ENCODE measurements around the gene HPCAL1. TPM values are rescaled to one million over a fixed set of nuclear protein-coding genes. Genes with fewer than 3 reads are reported as not detected.

The HPCAL1 gene
- 9.0 and 10.1 TPM in 2 replicates for total RNA-seq

DNA sequence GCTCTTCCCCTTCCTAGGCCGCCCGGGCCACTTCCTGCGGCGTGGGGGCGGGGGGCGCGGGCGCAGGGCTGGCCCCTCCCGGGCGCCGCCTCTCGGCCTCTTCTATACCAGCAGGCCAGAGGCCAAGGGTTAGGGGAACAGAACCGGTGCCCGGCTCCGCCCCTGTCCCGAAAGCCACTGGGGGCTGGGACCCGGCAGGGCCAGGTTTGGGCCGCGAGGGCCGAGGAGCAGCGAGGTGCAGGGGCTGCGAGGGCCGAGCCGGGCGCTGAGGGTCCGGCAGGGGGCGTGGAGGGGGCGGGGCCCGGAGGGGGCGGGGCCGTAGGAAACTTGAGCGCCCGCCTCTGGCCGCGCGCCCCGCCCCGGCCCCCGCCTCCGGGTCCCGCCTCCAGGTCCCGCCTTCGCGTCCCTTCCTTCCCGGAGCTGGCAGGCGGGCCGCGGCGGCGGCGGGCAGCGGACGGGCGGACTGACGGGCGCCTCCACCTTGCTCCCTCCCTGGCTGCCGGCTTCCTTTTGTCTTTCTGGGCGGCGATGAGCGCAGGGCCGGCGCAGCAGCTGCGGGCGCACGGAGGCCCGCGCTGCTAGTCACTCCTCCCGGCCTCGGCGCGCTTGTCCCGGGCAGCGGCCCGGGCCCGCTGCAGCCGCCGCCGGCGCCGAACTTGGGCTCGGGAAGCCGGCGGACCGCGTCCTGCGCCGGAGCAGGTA, at the start of gene HPCAL1:
HPCAL1 (plus strand) TSS at position 426 of the 702 bp plus-strand sequence. CDS start 116,854 bp downstream, outside the sequence.
- TF ChIP-seq, protein P1, sequence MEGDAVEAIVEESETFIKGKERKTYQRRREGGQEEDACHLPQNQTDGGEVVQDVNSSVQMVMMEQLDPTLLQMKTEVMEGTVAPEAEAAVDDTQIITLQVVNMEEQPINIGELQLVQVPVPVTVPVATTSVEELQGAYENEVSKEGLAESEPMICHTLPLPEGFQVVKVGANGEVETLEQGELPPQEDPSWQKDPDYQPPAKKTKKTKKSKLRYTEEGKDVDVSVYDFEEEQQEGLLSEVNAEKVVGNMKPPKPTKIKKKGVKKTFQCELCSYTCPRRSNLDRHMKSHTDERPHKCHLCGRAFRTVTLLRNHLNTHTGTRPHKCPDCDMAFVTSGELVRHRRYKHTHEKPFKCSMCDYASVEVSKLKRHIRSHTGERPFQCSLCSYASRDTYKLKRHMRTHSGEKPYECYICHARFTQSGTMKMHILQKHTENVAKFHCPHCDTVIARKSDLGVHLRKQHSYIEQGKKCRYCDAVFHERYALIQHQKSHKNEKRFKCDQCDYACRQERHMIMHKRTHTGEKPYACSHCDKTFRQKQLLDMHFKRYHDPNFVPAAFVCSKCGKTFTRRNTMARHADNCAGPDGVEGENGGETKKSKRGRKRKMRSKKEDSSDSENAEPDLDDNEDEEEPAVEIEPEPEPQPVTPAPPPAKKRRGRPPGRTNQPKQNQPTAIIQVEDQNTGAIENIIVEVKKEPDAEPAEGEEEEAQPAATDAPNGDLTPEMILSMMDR (IDR thresholded peaks at IDR 0.05; ENCODE audit: insufficient read depth, low read length, severe bottlenecking), result peak; percentile 64
- Histone ChIP-seq H3K36me3 (ENCODE audit: control insufficient read depth, insufficient read depth, low read length) (no peaks in the 10 kb centered on the region), H3K4me3 (ENCODE audit: low read depth, low read length) (peak within 1 kb of the TSS; percentile 81), H3K27me3 (ENCODE audit: control insufficient read depth, insufficient read depth, low read length) (no peaks in the 10 kb centered on the region)
- no peak for FAIRE-seq
- peak; percentile 58 for DNase-seq (ENCODE audit: low read depth)

DNA sequence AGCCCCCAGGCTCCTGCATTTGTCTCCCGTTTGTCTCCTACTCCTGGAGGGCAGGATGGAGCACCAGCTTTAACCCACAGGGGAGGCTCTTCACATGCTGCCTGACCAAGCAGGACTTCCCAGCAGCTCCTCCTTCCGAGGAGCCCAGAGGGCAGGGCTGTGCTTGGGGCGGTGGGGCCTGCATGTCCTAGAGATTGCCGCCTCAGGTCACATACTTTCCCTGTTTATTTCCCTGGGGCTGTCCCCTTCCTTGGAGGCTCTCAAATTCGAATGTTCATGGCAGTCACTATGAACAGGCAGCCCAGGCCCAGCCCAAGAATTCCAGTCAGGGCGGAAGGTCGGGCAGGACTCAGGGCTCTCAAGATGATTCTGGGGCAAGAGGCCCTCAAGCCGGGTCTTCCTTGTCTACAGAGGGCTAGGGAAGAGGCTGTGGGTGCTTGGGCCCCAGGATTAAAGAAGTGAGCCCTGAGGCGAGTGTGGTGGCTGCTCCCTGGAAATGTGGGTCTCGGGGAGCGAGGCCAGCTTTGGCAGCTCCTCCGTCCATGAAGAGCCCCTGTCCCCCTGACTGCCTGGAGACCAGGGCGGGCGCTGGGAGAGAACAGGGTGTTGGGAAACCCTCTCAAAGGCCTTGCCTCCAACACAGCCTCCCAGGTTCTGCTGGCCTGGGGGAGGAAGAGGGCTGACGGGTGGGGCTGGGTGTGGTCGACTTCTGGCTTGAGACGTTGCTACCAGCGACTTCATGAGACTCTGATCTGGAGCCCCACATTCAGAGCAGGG, 48.9 kb upstream of the HPCAL1 start:
- H3K36me3 ChIP-seq (ENCODE audit: control insufficient read depth, insufficient read depth, low read length), result no peaks in the 10 kb centered on the region
- FAIRE-seq, result no peak
- no peak overlapping the region for H3K4me3 ChIP-seq (ENCODE audit: low read depth, low read length)
- TF ChIP-seq, protein P1 (IDR thresholded peaks at IDR 0.05; ENCODE audit: insufficient read depth, low read length, severe bottlenecking), result no peak
- H3K27me3 ChIP-seq (ENCODE audit: control insufficient read depth, insufficient read depth, low read length), result peaks cover 6% of the 10 kb centered on the region
- no peak for DNase-seq (ENCODE audit: low read depth)

DNA sequence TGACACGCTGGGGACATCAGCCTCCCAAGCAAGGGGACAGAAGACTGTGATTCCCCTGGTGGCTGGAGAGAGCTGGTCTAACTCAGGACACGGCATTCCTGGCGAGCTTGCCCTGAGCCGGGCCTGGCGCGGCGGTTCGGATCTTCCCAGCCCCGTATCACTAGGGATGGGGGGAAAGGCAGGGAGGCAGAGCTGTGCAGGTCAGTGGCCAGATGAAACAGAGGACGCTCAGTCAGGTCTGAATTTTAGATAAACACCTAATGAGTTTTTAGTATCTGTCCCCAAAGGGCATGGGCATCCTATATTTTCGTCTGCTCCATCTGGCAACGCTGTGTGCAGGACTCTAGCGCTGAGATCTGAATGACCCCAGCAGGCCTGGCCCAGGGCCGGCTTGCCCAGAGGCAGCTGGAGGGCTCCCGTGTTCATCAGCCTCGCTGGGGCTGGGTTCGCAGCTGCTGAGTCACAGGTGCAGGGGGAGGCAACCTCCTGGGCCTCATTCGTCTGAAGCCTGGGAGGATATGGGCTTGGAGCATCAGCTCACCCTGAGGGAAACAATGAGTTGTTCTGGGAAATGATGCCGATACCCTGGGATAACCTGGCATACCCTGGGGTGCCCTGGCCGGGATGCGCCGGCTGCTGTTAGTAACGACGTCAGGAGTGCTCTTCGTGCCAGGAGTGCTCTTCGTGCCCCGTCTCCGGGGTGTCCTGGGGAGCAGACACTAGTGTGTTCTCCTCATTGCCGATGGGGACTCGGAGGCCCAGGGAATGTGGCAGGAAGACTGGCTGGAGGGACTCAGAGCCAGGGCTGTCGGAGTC, 48.1 kb upstream of the HPCAL1 start:
- Histone ChIP-seq H3K4me3 (ENCODE audit: low read depth, low read length) (no peak overlapping the region), H3K36me3 (ENCODE audit: control insufficient read depth, insufficient read depth, low read length) (no peaks in the 10 kb centered on the region), H3K27me3 (ENCODE audit: control insufficient read depth, insufficient read depth, low read length) (peaks cover 7% of the 10 kb centered on the region)
- DNase-seq (ENCODE audit: low read depth), result no peak
- no peak for FAIRE-seq
- TF ChIP-seq, protein P1 (IDR thresholded peaks at IDR 0.05; ENCODE audit: insufficient read depth, low read length, severe bottlenecking), result no peak

DNA sequence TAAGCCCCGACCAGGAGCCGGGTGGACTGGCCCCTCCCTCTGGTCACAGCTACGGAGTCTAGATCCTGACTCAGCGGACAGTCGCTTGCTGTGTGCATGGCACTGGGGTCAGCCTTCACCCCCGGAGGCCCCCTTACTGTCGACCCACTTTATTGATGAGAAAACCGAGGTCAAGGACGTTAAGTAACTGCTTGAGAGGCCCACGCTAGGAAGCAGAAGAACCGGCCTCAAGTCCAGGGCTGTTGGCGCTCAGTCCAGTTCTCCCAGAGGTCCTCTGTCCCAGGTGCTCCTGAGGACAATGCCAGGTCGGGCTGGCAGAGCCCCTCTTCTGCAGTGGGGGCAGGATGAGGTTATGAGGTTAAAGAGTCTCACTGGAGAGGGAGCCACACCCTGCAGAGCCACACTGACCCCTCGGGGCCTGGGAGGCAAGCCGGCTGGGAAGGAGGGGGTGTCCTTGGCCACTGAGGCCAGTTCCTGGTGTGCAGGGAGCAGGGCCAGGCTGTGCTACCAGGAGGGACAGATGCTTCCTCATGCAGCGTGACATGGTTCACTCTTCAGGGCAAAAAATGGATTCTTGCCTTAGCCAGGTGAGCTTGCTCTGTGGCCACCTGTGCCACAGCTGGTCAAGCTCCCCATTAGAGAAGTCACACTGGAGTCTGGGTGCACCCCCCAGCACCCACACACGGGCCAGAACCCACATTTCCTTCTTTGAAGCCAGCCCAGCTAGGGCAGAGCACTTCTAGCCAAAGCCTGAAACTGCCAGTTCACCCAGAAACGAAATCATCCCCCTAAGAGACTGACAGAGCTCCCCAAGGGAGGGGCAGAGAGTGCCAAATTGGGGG, 47.3 kb upstream of the HPCAL1 start:
- peaks cover 10% of the 10 kb centered on the region for H3K27me3 ChIP-seq (ENCODE audit: control insufficient read depth, insufficient read depth, low read length)
- no peak overlapping the region for H3K4me3 ChIP-seq (ENCODE audit: low read depth, low read length)
- no peaks in the 10 kb centered on the region for H3K36me3 ChIP-seq (ENCODE audit: control insufficient read depth, insufficient read depth, low read length)
- FAIRE-seq (no peak), DNase-seq (ENCODE audit: low read depth) (no peak)
- TF ChIP-seq, protein P1 (IDR thresholded peaks at IDR 0.05; ENCODE audit: insufficient read depth, low read length, severe bottlenecking), result no peak

DNA sequence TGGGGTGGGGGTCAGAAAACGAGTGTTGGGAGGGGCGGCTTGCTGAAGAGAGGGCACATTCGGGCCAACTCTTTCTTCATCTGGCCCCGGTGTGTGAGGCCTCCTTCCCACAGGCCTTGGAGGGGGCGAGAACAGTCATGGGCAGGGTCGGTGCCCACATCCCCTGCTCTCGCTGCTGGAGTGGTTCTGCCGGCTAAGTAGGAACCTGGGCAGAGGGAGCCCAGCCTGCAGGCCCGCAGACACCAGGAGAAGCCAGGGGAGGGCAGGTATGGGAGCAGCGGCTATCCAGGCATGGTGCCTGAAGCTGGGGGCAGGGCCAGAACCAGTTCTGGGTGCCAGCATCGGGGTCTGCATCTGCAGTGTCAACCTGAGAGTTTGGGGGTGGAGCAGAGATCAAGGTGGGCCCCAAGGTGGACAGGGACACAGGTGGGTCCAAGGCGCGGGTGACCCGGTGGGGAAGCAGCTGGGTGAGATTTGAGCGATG, 46.6 kb upstream of the HPCAL1 start:
- no peaks in the 10 kb centered on the region for H3K36me3 ChIP-seq (ENCODE audit: control insufficient read depth, insufficient read depth, low read length)
- FAIRE-seq (no peak), DNase-seq (ENCODE audit: low read depth) (no peak)
- TF ChIP-seq, protein P1 (IDR thresholded peaks at IDR 0.05; ENCODE audit: insufficient read depth, low read length, severe bottlenecking), result no peak
- H3K27me3 ChIP-seq (ENCODE audit: control insufficient read depth, insufficient read depth, low read length), result peaks cover 10% of the 10 kb centered on the region
- H3K4me3 ChIP-seq (ENCODE audit: low read depth, low read length), result no peak overlapping the region

Measured in bronchial epithelial cell (primary cell).